GM23248 (cell line): Measurements from ENCODE around the gene MAP3K14. TPM values are rescaled to one million over a fixed set of nuclear protein-coding genes. Genes with fewer than 3 reads are reported as not detected.

Experiments used
- DNase-seq: peaks from one replicate; pipeline ENCODE4 v3.0.0-alpha.2; 2015
- H2AFZ ChIP-seq: fragments of 200-600 bp; sonication (generic); 2 replicates; pipeline ENCODE4 v1.6.1; 2016; ENCODE audit warnings: antibody characterized with exemption
- H3F3A ChIP-seq: fragments of 200-600 bp; sonication (generic); 2 replicates; pipeline ENCODE4 v1.6.1; 2016; ENCODE audit warnings: mild to moderate bottlenecking, antibody characterized with exemption, mixed run types; ENCODE audit not compliant: insufficient read depth
- H3K27ac ChIP-seq: fragments of 200-600 bp; sonication (generic); 2 replicates; pipeline ENCODE4 v1.5.1; 2016; ENCODE audit warnings: mild to moderate bottlenecking
- H3K27me3 ChIP-seq: fragments of 200-600 bp; sonication (generic); replicated peaks from 2 replicates; pipeline ENCODE4 v1.6.1; 2016; ENCODE audit warnings: mild to moderate bottlenecking; ENCODE audit not compliant: insufficient read depth
- H3K36me3 ChIP-seq: fragments of 200-600 bp; sonication (generic); 2 replicates; pipeline ENCODE4 v1.6.1; 2016; ENCODE audit warnings: low read depth, mild to moderate bottlenecking
- H3K4me1 ChIP-seq: fragments of 200-600 bp; sonication (generic); 2 replicates; pipeline ENCODE4 v1.6.1; 2016; ENCODE audit warnings: mild to moderate bottlenecking; ENCODE audit not compliant: insufficient read depth
- H3K4me2 ChIP-seq: fragments of 200-600 bp; sonication (generic); one replicate; pipeline ENCODE4 v1.6.1; 2016; ENCODE audit warnings: mild to moderate bottlenecking; ENCODE audit not compliant: unreplicated experiment
- H3K4me3 ChIP-seq: fragments of 200-600 bp; sonication (generic); 2 replicates; pipeline ENCODE4 v1.5.1; 2016; ENCODE audit warnings: mild to moderate bottlenecking
- H3K79me2 ChIP-seq: fragments of 200-600 bp; sonication (generic); 2 replicates; pipeline ENCODE4 v1.6.1; 2016; ENCODE audit warnings: mild to moderate bottlenecking; ENCODE audit not compliant: insufficient read depth
- H3K9ac ChIP-seq: fragments of 200-600 bp; sonication (generic); 2 replicates; pipeline ENCODE4 v1.6.1; 2016; ENCODE audit warnings: mild to moderate bottlenecking
- H3K9me2 ChIP-seq: fragments of 200-600 bp; sonication (generic); 2 replicates; pipeline ENCODE4 v1.6.1; 2016; ENCODE audit warnings: mixed run types, mild to moderate bottlenecking, moderate library complexity; ENCODE audit not compliant: insufficient read depth
- H3K9me3 ChIP-seq: fragments of 200-600 bp; sonication (generic); one replicate; pipeline ENCODE4 v1.6.1; 2017; ENCODE audit warnings: low read depth
- H4K20me1 ChIP-seq: fragments of 200-600 bp; sonication (generic); 2 replicates; pipeline ENCODE4 v1.6.0; 2016; ENCODE audit not compliant: insufficient read depth
- EZH2 ChIP-seq: fragments of 200-600 bp; sonication (generic); IDR thresholded peaks from 2 replicates; pipeline ENCODE4 v1.6.1; 2018; ENCODE audit warnings: antibody characterized with exemption, mild to moderate bottlenecking; ENCODE audit not compliant: insufficient read depth, poor library complexity, severe bottlenecking
- EZH2phosphoT487 ChIP-seq: fragments of 200-600 bp; sonication (generic); IDR thresholded peaks from 2 replicates; pipeline ENCODE4 v1.6.1; 2018; ENCODE audit warnings: antibody characterized with exemption, moderate library complexity, mild to moderate bottlenecking, low read depth; ENCODE audit not compliant: insufficient read depth
- WGBS, 2 experiments: methylation state at CpG; one replicate each; pipeline ENCODE4 v1.1.6; 2015 to 2017; ENCODE audit warnings: low lambda C conversion rate in 2 of 2, low coverage in 1 of 2; ENCODE audit errors: missing lambda C conversion rate in 2 of 2; 5-methylcytosine and 5-hydroxymethylcytosine counted together
- in situ Hi-C: fragments of 300-500 bp; cut with MboI; formaldehyde crosslinking; loops from 2 replicates; pipeline ENCODE4 v1.15.0; 2020
- polyA plus RNA-seq: library from polyadenylated mRNA; unstranded; fragments of >200 nt; fragmentation: Nextera tagmentation; extraction: Ambion mirVana; gene quantifications from 2 replicates; pipeline ENCODE4 v1.2.1, GENCODE V29; 2016
- total RNA-seq: library from RNA; depleted of rRNA; stranded (reverse); fragments of >200 nt; shearing (Covaris generic); gene quantifications from 2 replicates; pipeline ENCODE4 v1.2.3, GENCODE V29; 2014

The MAP3K14 gene
- total and polyA plus RNA-seq, 2 experiments from 2014 or later = 3.4 to 4.2 TPM

GRCh38 chr17:45266372-45266926, 50.4 kb downstream of the MAP3K14 start:
- 94% methylated on average over 13 of the region's 13 CpGs for WGBS, 2 experiments
- in situ Hi-C loops = no loop called here
- Histone ChIP-seq H3K36me3 (peaks cover 41% of the 10 kb centered on the region), H2AFZ (no peak overlapping the region), H3K9me3 (no peaks in the 10 kb centered on the region), H3K9ac (peak overlapping the region; percentile 23; the same call in 1 of the 2 replicates), H4K20me1 (no peaks in the 10 kb centered on the region), H3K4me3 (no peak overlapping the region), H3K27ac (peak overlapping the region; percentile 73), H3F3A (peaks cover 27% of the 10 kb centered on the region), H3K4me1 (peaks cover 12% of the 10 kb centered on the region), H3K79me2 (no peaks in the 10 kb centered on the region), H3K27me3 (no peaks in the 10 kb centered on the region), H3K9me2 (no peaks in the 10 kb centered on the region), H3K4me2 (peak overlapping the region; percentile 52)
- TF ChIP-seq EZH2phosphoT487 (no peak), EZH2 (no peak)
- DNase-seq = no peak

GRCh38 chr17:45265821-45266220, 51.0 kb downstream of the MAP3K14 start:
- Histone ChIP-seq H3F3A (peaks cover 27% of the 10 kb centered on the region), H3K79me2 (no peaks in the 10 kb centered on the region), H3K9me3 (no peaks in the 10 kb centered on the region), H3K9me2 (no peaks in the 10 kb centered on the region), H2AFZ (no peak overlapping the region), H3K4me1 (peaks cover 12% of the 10 kb centered on the region), H3K27me3 (no peaks in the 10 kb centered on the region), H3K4me2 (peak overlapping the region; percentile 52), H3K9ac (peak overlapping the region; percentile 23; the same call in 1 of the 2 replicates), H3K27ac (peak overlapping the region; percentile 73), H4K20me1 (no peaks in the 10 kb centered on the region), H3K4me3 (no peak overlapping the region), H3K36me3 (peaks cover 36% of the 10 kb centered on the region)
- DNase-seq = peak; percentile 96
- 0 out of 2 replicates have a peak, but pooled peaks have one; percentile 31 for TF ChIP-seq EZH2phosphoT487
- TF ChIP-seq EZH2 = no peak
- WGBS, 2 experiments = 0 to 5% methylated on average over 1 of the region's 1 CpG
- in situ Hi-C loops = no loop called here

GRCh38 chr17:45264988-45265387, 51.8 kb downstream of the MAP3K14 start:
- no peaks in the 10 kb centered on the region for H3K9me2 ChIP-seq
- in situ Hi-C loops = no loop called here

GRCh38 chr17:45264430-45264829, 52.4 kb downstream of the MAP3K14 start:
- Histone ChIP-seq H3K79me2 (no peaks in the 10 kb centered on the region), H4K20me1 (no peaks in the 10 kb centered on the region)
- in situ Hi-C loops = no loop called here

More at GRCh38 chr17:45264988-45265387, 51.8 kb downstream of the MAP3K14 start:
- no peak for DNase-seq
- H3K9me3 ChIP-seq = no peaks in the 10 kb centered on the region
- H2AFZ ChIP-seq = no peak overlapping the region
- 79 to 86% methylated on average over 8 of the region's 8 CpGs for WGBS, 2 experiments
- TF ChIP-seq EZH2 (no peak), EZH2phosphoT487 (no peak)
- no peak overlapping the region for H3K9ac ChIP-seq
- peaks cover 12% of the 10 kb centered on the region for H3K4me1 ChIP-seq
- H3K4me3 ChIP-seq = no peak overlapping the region
- H3K27ac ChIP-seq = no peak overlapping the region
- H4K20me1 ChIP-seq = no peaks in the 10 kb centered on the region
- peaks cover 36% of the 10 kb centered on the region for H3K36me3 ChIP-seq
- no peak overlapping the region for H3K4me2 ChIP-seq
- peaks cover 27% of the 10 kb centered on the region for H3F3A ChIP-seq
- H3K27me3 ChIP-seq = no peaks in the 10 kb centered on the region
- H3K79me2 ChIP-seq = no peaks in the 10 kb centered on the region

More at GRCh38 chr17:45264430-45264829, 52.4 kb downstream of the MAP3K14 start:
- H3K9me2 ChIP-seq = no peaks in the 10 kb centered on the region
- H3F3A ChIP-seq = peaks cover 27% of the 10 kb centered on the region
- TF ChIP-seq EZH2 (no peak), EZH2phosphoT487 (no peak)
- WGBS, 2 experiments = 96 to 97% methylated on average over 14 of the region's 14 CpGs
- no peaks in the 10 kb centered on the region for H3K9me3 ChIP-seq
- no peak overlapping the region for H3K4me2 ChIP-seq
- peaks cover 12% of the 10 kb centered on the region for H3K4me1 ChIP-seq
- no peak for DNase-seq
- no peak overlapping the region for H2AFZ ChIP-seq
- H3K36me3 ChIP-seq = peaks cover 32% of the 10 kb centered on the region
- no peak overlapping the region for H3K4me3 ChIP-seq
- H3K9ac ChIP-seq = no peak overlapping the region
- no peaks in the 10 kb centered on the region for H3K27me3 ChIP-seq
- no peak overlapping the region for H3K27ac ChIP-seq
